NCI-H1436 treated with DMSO at 0.1 percent for 48 hours (cell line): ENCODE results near the gene SOX12.
"Not testable (repeated sequence)": the region's sequence is repeated elsewhere in the genome, so short reads cannot be mapped to it uniquely, and the experiment has no call there.

Source experiments
- DNase-seq: peaks from one replicate; lab custom pipeline; 2025; lab: John Stamatoyannopoulos, UW

The SOX12 gene

GRCh38 chr20:328975-329695 is 3.8 kb downstream of the SOX12 start:
- DNase-seq: no peak

- DNase-seq: no peak
These were observed 4.5 kb downstream of the SOX12 start for GRCh38 chr20:329851-330232.

DNA sequence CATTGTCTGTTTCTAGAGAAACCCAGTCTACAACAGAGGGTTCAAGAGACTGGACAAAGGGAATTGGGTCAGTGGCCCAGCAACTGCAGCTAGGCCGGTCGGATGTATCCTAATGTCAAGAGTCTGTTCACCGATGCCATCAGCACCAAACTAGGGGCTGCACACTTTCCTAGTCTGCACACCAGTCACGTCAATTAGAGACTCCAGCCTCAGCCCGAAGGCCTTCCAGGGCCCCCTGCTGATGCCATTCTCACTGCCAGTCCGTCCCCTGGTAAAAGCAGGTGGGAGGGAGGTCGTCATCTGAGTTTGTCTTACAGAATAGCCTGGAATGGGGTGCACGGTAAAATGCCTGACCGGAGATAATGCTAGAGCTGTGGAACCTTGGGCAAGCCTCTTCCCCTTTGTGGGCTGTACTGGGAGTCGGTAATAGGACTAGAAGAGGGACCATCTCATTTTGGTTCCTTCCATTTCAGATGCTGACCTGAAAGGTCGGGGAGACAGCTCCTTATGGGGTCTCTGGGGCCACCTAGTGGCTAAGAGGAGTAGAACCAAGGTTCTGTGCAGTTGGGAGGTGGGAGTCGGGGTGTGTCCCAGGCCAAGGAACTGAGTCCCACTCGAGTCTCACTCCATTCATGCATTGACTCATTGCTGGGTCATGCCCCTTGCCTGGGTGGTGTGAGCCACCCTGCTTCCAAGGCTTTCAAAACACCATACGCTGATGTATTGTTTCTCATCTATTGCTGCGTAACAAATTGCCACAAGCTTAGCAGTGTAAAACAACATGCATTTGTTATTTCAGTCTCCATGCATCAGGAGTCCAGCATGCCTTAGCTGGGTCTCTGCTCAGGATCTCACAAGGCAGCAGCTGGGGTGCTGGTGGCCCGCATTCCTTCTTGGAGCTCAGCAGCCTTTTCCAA is 5.1 kb downstream of the SOX12 start:
- DNase-seq: peak; percentile 36

DNA sequence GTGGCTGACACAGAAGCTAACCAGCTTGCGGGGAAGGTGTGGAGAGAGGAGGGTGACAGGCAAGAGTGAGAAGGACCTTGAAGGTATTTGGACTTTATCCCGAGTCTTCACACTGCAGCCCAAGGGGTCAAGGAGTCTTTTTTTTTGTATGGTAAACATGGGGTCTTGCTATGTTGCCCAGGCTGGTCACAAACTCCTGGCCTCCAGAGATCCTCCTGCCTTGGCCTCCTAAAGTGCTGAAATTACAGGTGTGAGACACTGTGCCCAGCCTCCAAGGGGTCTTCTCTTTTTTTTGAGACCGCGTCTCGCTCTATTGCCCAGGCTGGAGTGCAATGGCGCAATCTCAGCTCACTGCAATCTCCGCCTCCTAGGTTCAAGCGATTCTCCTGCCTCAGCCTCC is 9.2 kb downstream of the SOX12 start:
- DNase-seq: no peak

DNA sequence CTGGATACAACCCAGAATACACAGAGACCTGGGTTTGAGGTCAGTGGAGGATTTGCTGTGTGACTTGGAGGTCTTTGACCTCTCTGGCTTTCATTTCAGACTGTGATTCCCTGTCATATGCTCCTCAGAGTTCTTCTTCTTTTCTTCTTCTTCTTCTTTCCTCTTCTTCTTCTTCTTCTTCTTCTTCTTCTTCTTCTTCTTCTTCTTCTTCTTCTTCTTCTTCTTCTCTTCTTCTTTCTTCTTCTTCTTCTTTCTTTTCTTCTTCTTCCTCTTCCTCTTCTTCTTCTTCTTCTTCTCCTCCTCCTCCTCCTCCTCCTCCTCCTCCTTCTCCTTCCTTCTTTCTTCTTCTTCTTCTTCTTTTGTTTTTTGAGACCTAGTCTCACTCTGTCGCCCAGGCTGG is 10.7 kb downstream of the SOX12 start:
- DNase-seq: not testable (repeated sequence)

DNA sequence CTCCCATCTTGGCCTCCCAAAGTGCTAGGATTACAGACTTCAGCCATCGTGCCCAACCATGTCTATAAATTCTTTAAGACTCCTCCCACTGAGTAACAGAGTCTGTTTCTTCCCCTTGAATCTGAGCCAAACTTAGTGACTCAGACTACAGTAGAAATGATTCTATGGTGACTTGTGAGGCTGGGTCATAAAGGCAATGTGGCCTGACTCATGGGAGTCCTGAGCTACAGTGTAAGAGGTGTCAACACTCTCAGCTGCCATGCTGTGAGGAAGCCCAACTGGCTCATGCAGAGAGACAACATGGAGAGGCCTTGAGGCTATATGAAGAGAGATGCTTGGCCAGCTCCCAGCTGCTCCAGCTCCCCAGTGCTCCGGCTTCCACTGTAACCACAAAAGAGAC is 16.3 kb downstream of the SOX12 start:
- no peak for DNase-seq

GRCh38 chr20:343107-343506 is 17.8 kb downstream of the SOX12 start:
- no peak for DNase-seq

GRCh38 chr20:346033-346639 is 20.8 kb downstream of the SOX12 start:
- DNase-seq: no peak

DNA sequence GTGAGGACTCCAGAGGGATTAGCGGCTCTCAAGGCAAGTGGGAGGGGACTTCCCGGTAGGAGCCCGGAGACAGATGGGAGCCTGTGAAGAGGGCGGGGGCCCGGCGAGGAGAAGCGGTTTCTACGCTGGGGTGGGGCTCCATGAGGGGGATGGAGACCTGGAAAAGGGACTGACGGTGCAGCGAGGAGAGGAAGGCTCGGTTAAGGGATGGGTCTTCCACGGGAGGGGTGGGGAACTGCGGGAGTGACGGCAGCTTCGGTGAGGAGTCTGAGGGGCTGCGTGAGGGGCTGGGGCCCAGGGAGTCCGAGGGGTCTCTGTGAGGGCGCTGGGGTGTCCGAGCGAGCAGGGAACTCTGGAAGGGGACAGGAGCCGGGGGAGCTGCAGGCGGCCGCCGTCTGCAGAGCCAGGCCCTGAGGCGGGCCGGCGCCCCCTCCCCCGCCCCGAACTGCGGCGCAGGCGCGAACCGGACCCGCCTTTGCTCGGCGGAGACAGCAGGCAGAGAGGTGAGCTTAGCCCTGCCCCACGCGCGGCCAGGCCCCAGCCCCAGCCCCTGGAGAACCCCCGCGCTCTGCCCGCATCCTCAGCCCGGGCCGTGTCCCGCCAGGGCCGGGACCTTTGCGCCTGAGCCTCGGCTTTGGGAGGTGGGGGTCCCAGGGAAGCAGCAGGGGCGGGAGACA is 21.4 kb downstream of the SOX12 start, which contains the start of gene NRSN2:
Gene NRSN2, plus strand, starts transcription at position 472 of the 677 bp plus-strand sequence. CDS start 2,533 bp downstream, outside the sequence.
- no peak for DNase-seq

GRCh38 chr20:347317-347639 is 21.9 kb downstream of the SOX12 start:
- DNase-seq: no peak

DNA sequence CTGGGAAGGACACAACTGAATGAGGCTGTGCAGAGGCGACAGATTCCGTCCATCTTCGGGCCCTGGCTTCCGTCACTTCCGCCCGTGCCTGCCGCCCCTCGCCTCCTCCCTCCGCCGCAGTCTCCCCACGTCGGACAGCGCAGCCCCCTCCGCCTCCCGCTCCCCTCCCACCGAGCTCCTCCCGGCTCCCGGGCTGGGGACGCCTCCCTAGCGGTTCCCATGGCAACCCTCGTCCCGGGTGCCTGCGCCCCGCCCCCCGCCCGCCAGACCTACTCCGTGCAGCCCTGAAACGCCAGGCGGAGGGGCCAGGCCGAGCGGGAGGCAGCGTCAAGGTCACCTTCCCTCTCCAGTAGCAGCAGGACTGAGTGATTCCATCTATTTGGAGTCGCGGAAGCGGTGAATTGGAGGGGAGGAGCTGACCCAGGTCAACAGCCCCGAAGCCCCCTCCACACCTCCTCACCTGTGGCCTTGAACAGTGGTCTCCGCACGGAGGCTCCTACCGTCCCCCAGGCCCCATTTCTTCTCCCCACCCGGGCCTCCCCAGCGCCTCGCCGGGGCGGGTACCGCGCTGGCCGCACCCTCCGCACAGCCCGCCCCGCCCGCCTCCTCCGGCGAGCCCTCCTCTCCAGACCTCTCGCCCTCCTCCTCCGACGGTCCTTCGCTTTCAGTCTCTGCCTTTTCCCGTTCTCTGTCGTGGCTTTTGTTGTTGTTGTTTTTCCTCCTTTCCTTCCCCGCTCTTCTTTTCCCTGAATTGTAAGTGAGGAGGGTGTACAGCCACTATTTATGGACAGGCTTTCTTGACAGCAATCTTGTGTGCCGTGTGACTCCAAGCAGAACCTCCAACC is 22.5 kb downstream of the SOX12 start:
- DNase-seq: peak; percentile 49

- DNase-seq: no peak
These were observed 23.9 kb downstream of the SOX12 start for GRCh38 chr20:348972-349841.

- no peak for DNase-seq
These were observed 27.8 kb downstream of the SOX12 start for GRCh38 chr20:353166-353565.

DNA sequence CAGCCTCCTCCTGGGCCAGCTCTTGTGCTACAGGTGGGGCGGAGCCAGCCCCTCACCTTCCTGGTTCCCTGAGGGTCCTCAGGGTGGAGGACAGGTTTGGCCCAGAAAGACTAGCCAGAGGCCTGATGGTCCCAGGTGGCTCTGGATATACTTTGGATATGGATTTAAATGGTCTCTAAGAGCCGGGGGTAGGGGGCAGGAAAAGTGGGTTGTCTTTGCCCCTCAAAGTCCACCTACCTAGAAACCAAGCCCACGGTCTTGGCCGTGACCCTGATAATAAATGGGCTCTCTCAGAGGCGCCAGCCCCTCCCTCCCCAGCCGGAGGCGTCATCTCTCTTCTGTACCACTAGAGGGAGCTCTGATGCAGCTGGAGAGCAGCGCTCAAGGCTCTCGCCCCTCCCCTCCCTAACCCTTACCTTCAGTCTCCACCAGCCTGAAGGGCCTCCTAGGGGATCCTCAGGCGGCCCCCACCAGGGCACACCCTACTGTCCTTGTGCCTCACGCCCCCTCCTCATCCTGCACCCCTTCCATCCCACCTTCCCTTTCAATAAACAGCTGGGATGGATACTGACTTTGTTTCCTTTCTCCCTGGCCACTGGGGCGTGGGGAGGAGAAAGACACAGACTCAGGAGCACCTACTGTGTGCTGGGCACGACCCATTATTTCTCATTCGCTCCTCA is 29.1 kb downstream of the SOX12 start:
- DNase-seq: no peak

DNA sequence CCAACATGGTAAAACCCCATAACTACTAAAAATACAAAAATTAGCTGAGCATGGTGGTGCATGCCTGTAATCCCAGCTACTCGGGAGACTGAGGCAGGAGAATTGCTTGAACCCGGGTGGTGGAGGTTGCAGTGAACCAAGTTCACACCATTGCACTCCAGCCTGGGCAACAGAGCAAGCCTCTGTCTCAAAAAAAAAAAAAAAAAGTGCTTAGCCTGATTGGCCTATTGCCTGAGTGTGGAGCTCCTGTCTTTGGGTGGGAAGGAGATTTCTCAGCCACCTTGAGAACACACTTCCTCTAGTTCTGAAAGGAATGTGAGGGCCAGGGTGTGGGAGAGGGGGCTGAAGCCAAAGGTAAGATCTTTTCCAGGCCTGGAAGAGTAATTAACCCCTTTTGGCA is 30.8 kb downstream of the SOX12 start:
- not testable (repeated sequence) for DNase-seq

- DNase-seq: no peak
These were observed 31.4 kb downstream of the SOX12 start for GRCh38 chr20:356745-357144.

- no peak for DNase-seq
These were observed 33.7 kb downstream of the SOX12 start for GRCh38 chr20:358891-359555.

GRCh38 chr20:361561-361960 is 36.2 kb downstream of the SOX12 start:
- no peak for DNase-seq
